K562 (cell line): ENCODE data around the gene REG4. TPM values are rescaled to one million over a fixed set of nuclear protein-coding genes. Genes with fewer than 3 reads are reported as not detected.
A peak's percentile ranks its signal among the peaks of the same experiment; 100 is the strongest.

Experiments
- ARID1B ChIP-seq: fragments of 450-650 bp; IDR thresholded peaks from 2 replicates; pipeline ENCODE4 v1.6.1; 2016; ENCODE audit warnings: antibody characterized with exemption, mild to moderate bottlenecking, inconsistent platforms
- BMI1 ChIP-seq: fragments of 150-350 bp; IDR thresholded peaks from 2 replicates; pipeline ENCODE4 v1.6.1; 2014; ENCODE audit warnings: low read length
- CAMTA2 ChIP-seq: fragments of 250-450 bp; sonication (Bioruptor Pico); conservative IDR thresholded peaks from 2 replicates; pipeline ENCODE4 v1.5.1; 2022
- CBFA2T2 ChIP-seq: fragments of 450-650 bp; conservative IDR thresholded peaks from 2 replicates; pipeline ENCODE4 v1.6.1; 2017; ENCODE audit warnings: mild to moderate bottlenecking
- CXXC5 ChIP-seq: fragments of 250-450 bp; sonication (Bioruptor Pico); IDR thresholded peaks from 2 replicates; pipeline ENCODE4 v1.8.0; 2022; ENCODE audit warnings: inconsistent platforms, mild to moderate bottlenecking, moderate library complexity
- EP300 ChIP-seq: IDR thresholded peaks from 2 replicates; pipeline ENCODE4 v1.6.1; 2012; ENCODE audit warnings: low read length, improper control_type of control experiment
- FOXM1 ChIP-seq, 2 experiments: fragments of 450-650 bp in 1 of 2; sonication (generic) in 1 of 2; formaldehyde crosslinking in 1 of 2; IDR thresholded peaks; 2 replicates each; pipeline versions ENCODE4 v1.6.1 to v1.9.0; 2017 to 2022; ENCODE audit warnings: low read depth in 2 of 2, mild to moderate bottlenecking in 2 of 2, missing genetic modification reagents in 1 of 2, moderate library complexity in 1 of 2
- GATA2 ChIP-seq: sonication (generic); formaldehyde crosslinking; IDR thresholded peaks from 2 replicates; pipeline ENCODE4 v1.4.0; 2020; ENCODE audit warnings: mild to moderate bottlenecking, missing genetic modification reagents
- MECOM ChIP-seq: fragments of 250-450 bp; sonication (Bioruptor Pico); IDR thresholded peaks from 2 replicates; pipeline ENCODE4 v1.8.0; 2022; ENCODE audit warnings: inconsistent platforms
- NFIC ChIP-seq: fragments of 450-650 bp; IDR thresholded peaks from 2 replicates; pipeline ENCODE4 v1.6.1; 2017; ENCODE audit warnings: mild to moderate bottlenecking, inconsistent platforms
- SMAD4 ChIP-seq: fragments of 250-450 bp; sonication (Bioruptor Pico); conservative IDR thresholded peaks from 2 replicates; pipeline ENCODE4 v1.8.0; 2021; ENCODE audit warnings: inconsistent platforms, mild to moderate bottlenecking, moderate library complexity
- SOX6 ChIP-seq: fragments of 450-650 bp; IDR thresholded peaks from 2 replicates; pipeline ENCODE4 v1.6.1; 2014; ENCODE audit warnings: mild to moderate bottlenecking
- STAT5A ChIP-seq: IDR thresholded peaks from 2 replicates; pipeline ENCODE4 v1.6.1; 2012; ENCODE audit warnings: low read length, inconsistent platforms, borderline replicate concordance
- ZNF57 ChIP-seq: fragments of 450-650 bp; formaldehyde crosslinking; IDR thresholded peaks from 2 replicates; pipeline ENCODE4 v1.4.0; 2020; ENCODE audit warnings: mild to moderate bottlenecking, moderate library complexity
- ZNF778 ChIP-seq: fragments of 450-650 bp; formaldehyde crosslinking; IDR thresholded peaks from 2 replicates; pipeline ENCODE4 v1.4.0; 2020; ENCODE audit warnings: mild to moderate bottlenecking, moderate library complexity
- polyA plus RNA-seq, 8 experiments: library from polyadenylated mRNA; depleted of rRNA in 4 of 8; stranded (reverse) in 5 of 8; unstranded in 3 of 8; fragments of >200 nt; fragmentation: Nextera tagmentation in 2 of 8; fragmentation: Illumina TruSeq in 1 of 8; extraction: Ambion mirVana in 2 of 8; extraction: Trizol in 1 of 8; gene quantifications; 2 replicates each; pipeline versions ENCODE4 v1.2.1 to v1.2.3, GENCODE V29; 2011 to 2014; ENCODE audit warnings: inconsistent platforms in 1 of 8, missing spikeins in 1 of 8
- total RNA-seq, 7 experiments: library from RNA; depleted of rRNA in 6 of 7; stranded (reverse); fragments of >200 nt in 6 of 7; fragmentation: Illumina TruSeq in 2 of 7; extraction: Trizol in 2 of 7; gene quantifications; 2 replicates each; pipeline versions ENCODE4 v1.2.1 to v1.2.3, GENCODE V29; 2011 to 2021; ENCODE audit warnings: low replicate concordance in 1 of 7
- TF ChIP-seq, protein P1 (sequence below), 3 experiments: fragments of 200-800 bp in 1 of 3; fragments of 250-450 bp in 1 of 3; fragments of 450-650 bp in 1 of 3; sonication (Bioruptor Pico) in 1 of 3; sonication (Bioruptor generic) in 1 of 3; formaldehyde crosslinking in 1 of 3; IDR thresholded peaks; 2 replicates each; pipeline versions ENCODE4 v1.6.1 to v1.8.0; 2016 to 2022; ENCODE audit warnings: mild to moderate bottlenecking in 2 of 3, missing genetic modification characterization in 2 of 3, missing compliant biosample characterization in 1 of 3, moderate library complexity in 1 of 3
- TF ChIP-seq, protein P2 (sequence below): fragments of 450-650 bp; IDR thresholded peaks from 2 replicates; pipeline ENCODE4 v1.6.1; 2017; ENCODE audit warnings: mild to moderate bottlenecking, moderate library complexity

REG4 gene
- total and polyA plus RNA-seq, 9 of the 15 experiments (the other 6 are each of a cell fraction or from before 2014, with no cell fraction given) = not detected

DNA sequence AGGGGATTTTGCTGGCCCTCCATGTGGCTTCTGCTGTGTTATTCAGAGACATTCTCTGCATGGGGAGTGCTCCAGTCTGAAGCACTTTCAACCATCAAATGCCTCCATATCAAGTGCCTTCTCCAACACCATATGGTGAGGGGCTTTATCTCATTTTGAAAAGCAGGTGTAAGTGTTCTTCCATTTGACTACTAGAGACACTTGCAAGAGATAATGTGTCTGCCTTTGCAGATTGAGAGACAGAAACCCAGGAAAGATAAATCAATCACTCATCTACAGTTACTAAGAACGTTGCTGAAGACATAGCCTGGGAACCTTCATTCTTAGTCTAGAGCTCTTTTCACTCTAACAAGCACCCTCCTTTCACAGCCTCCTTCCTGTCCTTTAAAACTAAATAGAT, 29.5 kb upstream of the REG4 start (continued):
- TF ChIP-seq, protein P1, sequence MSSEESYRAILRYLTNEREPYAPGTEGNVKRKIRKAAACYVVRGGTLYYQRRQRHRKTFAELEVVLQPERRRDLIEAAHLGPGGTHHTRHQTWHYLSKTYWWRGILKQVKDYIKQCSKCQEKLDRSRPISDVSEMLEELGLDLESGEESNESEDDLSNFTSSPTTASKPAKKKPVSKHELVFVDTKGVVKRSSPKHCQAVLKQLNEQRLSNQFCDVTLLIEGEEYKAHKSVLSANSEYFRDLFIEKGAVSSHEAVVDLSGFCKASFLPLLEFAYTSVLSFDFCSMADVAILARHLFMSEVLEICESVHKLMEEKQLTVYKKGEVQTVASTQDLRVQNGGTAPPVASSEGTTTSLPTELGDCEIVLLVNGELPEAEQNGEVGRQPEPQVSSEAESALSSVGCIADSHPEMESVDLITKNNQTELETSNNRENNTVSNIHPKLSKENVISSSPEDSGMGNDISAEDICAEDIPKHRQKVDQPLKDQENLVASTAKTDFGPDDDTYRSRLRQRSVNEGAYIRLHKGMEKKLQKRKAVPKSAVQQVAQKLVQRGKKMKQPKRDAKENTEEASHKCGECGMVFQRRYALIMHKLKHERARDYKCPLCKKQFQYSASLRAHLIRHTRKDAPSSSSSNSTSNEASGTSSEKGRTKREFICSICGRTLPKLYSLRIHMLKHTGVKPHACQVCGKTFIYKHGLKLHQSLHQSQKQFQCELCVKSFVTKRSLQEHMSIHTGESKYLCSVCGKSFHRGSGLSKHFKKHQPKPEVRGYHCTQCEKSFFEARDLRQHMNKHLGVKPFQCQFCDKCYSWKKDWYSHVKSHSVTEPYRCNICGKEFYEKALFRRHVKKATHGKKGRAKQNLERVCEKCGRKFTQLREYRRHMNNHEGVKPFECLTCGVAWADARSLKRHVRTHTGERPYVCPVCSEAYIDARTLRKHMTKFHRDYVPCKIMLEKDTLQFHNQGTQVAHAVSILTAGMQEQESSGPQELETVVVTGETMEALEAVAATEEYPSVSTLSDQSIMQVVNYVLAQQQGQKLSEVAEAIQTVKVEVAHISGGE (CRISPR knock-in tag; IDR thresholded peaks at IDR 0.05) = peak in 1 of 3 experiments; percentile 51; a peak in 1 of 6 replicates
- TF ChIP-seq BMI1 = no peak
- no peak for TF ChIP-seq ZNF57
- no peak for TF ChIP-seq CAMTA2 (CRISPR knock-in tag)
- peak; percentile 53 for TF ChIP-seq NFIC
- peak; percentile 71; the same call in 1 of the 2 replicates for TF ChIP-seq FOXM1 (IDR thresholded peaks at IDR 0.05; ENCODE audit: low read depth)
- TF ChIP-seq FOXM1 (CRISPR knock-in tag; IDR thresholded peaks at IDR 0.05; ENCODE audit: low read depth) = no peak
- peak; percentile 67; the same call in 1 of the 2 replicates for TF ChIP-seq MECOM (CRISPR knock-in tag)
- TF ChIP-seq CXXC5 (CRISPR knock-in tag) = peak; percentile 60; the same call in 1 of the 2 replicates
- no peak for TF ChIP-seq ZNF778
- TF ChIP-seq SOX6 = peak; percentile 60; the same call in 1 of the 2 replicates
- TF ChIP-seq CBFA2T2 = peak; percentile 85
- 0 out of 2 replicates have a peak, but pooled peaks have one; percentile 34 for TF ChIP-seq GATA2 (CRISPR knock-in tag)
- TF ChIP-seq STAT5A = peak; percentile 70
- TF ChIP-seq SMAD4 = peak; percentile 84
- TF ChIP-seq, protein P2, sequence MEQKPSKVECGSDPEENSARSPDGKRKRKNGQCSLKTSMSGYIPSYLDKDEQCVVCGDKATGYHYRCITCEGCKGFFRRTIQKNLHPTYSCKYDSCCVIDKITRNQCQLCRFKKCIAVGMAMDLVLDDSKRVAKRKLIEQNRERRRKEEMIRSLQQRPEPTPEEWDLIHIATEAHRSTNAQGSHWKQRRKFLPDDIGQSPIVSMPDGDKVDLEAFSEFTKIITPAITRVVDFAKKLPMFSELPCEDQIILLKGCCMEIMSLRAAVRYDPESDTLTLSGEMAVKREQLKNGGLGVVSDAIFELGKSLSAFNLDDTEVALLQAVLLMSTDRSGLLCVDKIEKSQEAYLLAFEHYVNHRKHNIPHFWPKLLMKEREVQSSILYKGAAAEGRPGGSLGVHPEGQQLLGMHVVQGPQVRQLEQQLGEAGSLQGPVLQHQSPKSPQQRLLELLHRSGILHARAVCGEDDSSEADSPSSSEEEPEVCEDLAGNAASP = no peak
- TF ChIP-seq ARID1B = peak; percentile 87
- peak; percentile 58; the same call in 1 of the 2 replicates for TF ChIP-seq EP300
